GM12801 (cell line): ENCODE data around the gene HDAC7.

ENCODE experiments used
- CTCF ChIP-seq: IDR thresholded peaks from one replicate; pipeline ENCODE4 v1.5.1; 2011; ENCODE audit warnings: control low read depth; ENCODE audit not compliant: insufficient read length; ENCODE audit errors: extremely low read depth

HDAC7 gene

GRCh38 chr12:47824198-47824597, 4.5 kb upstream of the HDAC7 start:
- TF ChIP-seq CTCF, result no peak

- no peak for TF ChIP-seq CTCF
Observed at GRCh38 chr12:47823422-47824086, 3.9 kb upstream of the HDAC7 start.

- TF ChIP-seq CTCF, result no peak
Observed at GRCh38 chr12:47822863-47823262, 3.2 kb upstream of the HDAC7 start.

DNA sequence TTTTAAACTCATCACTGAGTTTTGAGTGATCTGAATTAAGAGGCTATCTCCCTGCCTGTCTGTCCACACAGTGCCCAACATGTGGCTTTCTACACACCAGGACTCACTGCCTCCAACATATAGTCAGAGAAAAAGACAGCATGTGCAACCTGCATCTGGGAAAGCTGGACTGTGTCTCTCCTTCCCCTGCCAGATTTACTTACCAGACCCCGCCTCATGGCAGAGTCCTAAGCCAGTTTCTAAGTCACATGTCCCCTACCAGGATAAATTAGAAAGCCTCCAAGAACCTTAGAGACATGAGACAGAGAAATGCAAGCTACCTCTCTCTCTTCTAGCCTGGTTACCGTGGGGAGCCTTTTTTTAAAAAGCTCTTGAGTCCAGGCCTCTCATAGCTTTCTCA, 2.7 kb upstream of the HDAC7 start:
- TF ChIP-seq CTCF, result no peak

DNA sequence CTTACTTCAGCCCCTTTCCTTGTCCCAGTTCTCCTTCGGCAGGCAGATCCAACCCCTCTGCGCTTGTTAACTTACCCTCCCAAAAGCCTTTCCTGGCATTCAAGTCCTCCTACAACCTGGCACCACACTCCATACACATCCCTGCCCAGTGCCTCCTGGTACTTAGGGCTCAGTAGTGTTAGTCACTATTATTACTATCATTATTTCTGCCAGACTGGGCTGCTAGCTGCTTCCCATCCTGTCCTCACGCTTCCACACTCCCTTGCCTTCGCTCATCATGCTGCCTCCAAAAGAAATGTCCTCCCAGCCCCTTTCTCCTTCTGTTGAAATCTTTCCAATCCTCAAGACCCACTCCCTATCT, 1.6 kb upstream of the HDAC7 start:
- no peak for TF ChIP-seq CTCF

- TF ChIP-seq CTCF, result no peak
Observed at GRCh38 chr12:47820631-47821345, 1.1 kb upstream of the HDAC7 start.

GRCh38 chr12:47819138-47819895, 386 bp downstream of the HDAC7 start:
- TF ChIP-seq CTCF, result no peak
